Activated B cell treated with CpG ODN at 0.5 μM for 24 hours (primary cell): ENCODE measurements around the gene VAT1L. TPM values are rescaled to one million over a fixed set of nuclear protein-coding genes. Genes with fewer than 3 reads are reported as not detected.

ENCODE experiments used
- ATAC-seq: fragments of 200-7000 bp; cut with Tn5 transposase; one replicate; pipeline ENCODE4 v1.10.0; 2021; ENCODE audit warnings: low read depth, mild to moderate bottlenecking, moderate library complexity
- CTCF ChIA-PET: fragments of 350-600 bp; sonication (Branson Sonifier 250); formaldehyde crosslinking; loops from one replicate; lab custom pipeline; 2021; ENCODE audit warnings: antibody characterized with exemption; lab: Charles Lee
- POLR2A ChIA-PET: fragments of 350-600 bp; sonication (Branson Sonifier 250); formaldehyde crosslinking; loops from one replicate; lab custom pipeline; 2021; ENCODE audit warnings: antibody characterized with exemption; lab: Charles Lee
- DNase-seq: peaks from one replicate; pipeline ENCODE4 v3.0.0; 2022
- H3K27ac Mint-ChIP-seq: one replicate; pipeline ENCODE4 v1.8.0; 2020; ENCODE audit warnings: mixed read lengths
- H3K27me3 Mint-ChIP-seq: one replicate; pipeline ENCODE4 v1.8.0; 2021; ENCODE audit warnings: mixed read lengths
- H3K36me3 Mint-ChIP-seq: one replicate; pipeline ENCODE4 v1.8.0; 2021; ENCODE audit warnings: low read depth, mixed read lengths
- H3K4me1 Mint-ChIP-seq: one replicate; pipeline ENCODE4 v1.8.0; 2021; ENCODE audit warnings: mixed read lengths
- H3K4me3 Mint-ChIP-seq: one replicate; pipeline ENCODE4 v1.8.0; 2020; ENCODE audit warnings: mild to moderate bottlenecking, mixed read lengths
- H3K9me3 Mint-ChIP-seq: one replicate; pipeline ENCODE4 v1.8.0; 2020; ENCODE audit warnings: mixed read lengths
- CTCF ChIP-seq: fragments of 200-600 bp; IDR thresholded peaks from one replicate; pipeline ENCODE4 v1.8.0; 2022; ENCODE audit warnings: antibody characterized with exemption, mild to moderate bottlenecking
- intact Hi-C: fragments of 100-400 bp; cut with micrococcal nuclease; formaldehyde crosslinking; loops from one replicate; pipeline ENCODE4 v1.15.1; 2024
- total RNA-seq: library from RNA; stranded (reverse); gene quantifications from 2 replicates; pipeline ENCODE4 v1.2.3, GENCODE V29; 2022

The VAT1L gene
- total RNA-seq, 1 donor from 2014 or later: not detected

- Mint-ChIP-seq H3K27ac (no peak overlapping the region), H3K36me3 (no peaks in the 10 kb centered on the region), H3K27me3 (peaks cover 3% of the 10 kb centered on the region), H3K4me3 (no peak overlapping the region), H3K4me1 (no peaks in the 10 kb centered on the region), H3K9me3 (no peaks in the 10 kb centered on the region)
- DNase-seq (no peak), ATAC-seq (no peak)
- intact Hi-C loops: no loop called here
- TF ChIP-seq CTCF: no peak
- ChIA-PET POLR2A (no interaction called here), CTCF (no interaction called here)
Observed at GRCh38 chr16:77922228-77922754, 133.9 kb downstream of the VAT1L start.

- no peak overlapping the region for H3K4me3 Mint-ChIP-seq
- no peak for ATAC-seq
- H3K9me3 Mint-ChIP-seq: no peaks in the 10 kb centered on the region
- no peaks in the 10 kb centered on the region for H3K4me1 Mint-ChIP-seq
- no peaks in the 10 kb centered on the region for H3K36me3 Mint-ChIP-seq
- intact Hi-C loops: no loop called here
- ChIA-PET CTCF (no interaction called here), POLR2A (no interaction called here)
- DNase-seq: no peak
- H3K27ac Mint-ChIP-seq: no peak overlapping the region
- peaks cover 3% of the 10 kb centered on the region for H3K27me3 Mint-ChIP-seq
- no peak for TF ChIP-seq CTCF
Observed at GRCh38 chr16:77925531-77925930, 137.2 kb downstream of the VAT1L start.

- intact Hi-C loops: no loop called here
Observed at GRCh38 chr16:77928096-77928495, 139.7 kb downstream of the VAT1L start.

GRCh38 chr16:77929004-77929403 lies 140.6 kb downstream of the VAT1L start:
- POLR2A ChIA-PET: no interaction called here
- no peaks in the 10 kb centered on the region for H3K36me3 Mint-ChIP-seq
- TF ChIP-seq CTCF: no peak
- CTCF ChIA-PET: no interaction called here
- H3K27me3 Mint-ChIP-seq: peaks cover 7% of the 10 kb centered on the region
- DNase-seq (no peak), ATAC-seq (no peak)
- no peaks in the 10 kb centered on the region for H3K9me3 Mint-ChIP-seq
- H3K27ac Mint-ChIP-seq: no peak overlapping the region
- no peaks in the 10 kb centered on the region for H3K4me1 Mint-ChIP-seq
- H3K4me3 Mint-ChIP-seq: no peak overlapping the region
- intact Hi-C loops: no loop called here

More at GRCh38 chr16:77928096-77928495, 139.7 kb downstream of the VAT1L start:
- H3K4me3 Mint-ChIP-seq: no peak overlapping the region
- H3K4me1 Mint-ChIP-seq: no peaks in the 10 kb centered on the region
- CTCF ChIA-PET: no interaction called here
- no peak for TF ChIP-seq CTCF
- no peaks in the 10 kb centered on the region for H3K9me3 Mint-ChIP-seq
- H3K27ac Mint-ChIP-seq: no peak overlapping the region
- DNase-seq: no peak
- H3K27me3 Mint-ChIP-seq: peaks cover 5% of the 10 kb centered on the region
- no peaks in the 10 kb centered on the region for H3K36me3 Mint-ChIP-seq
- POLR2A ChIA-PET: no interaction called here
- no peak for ATAC-seq

GRCh38 chr16:77931058-77931457 lies 142.7 kb downstream of the VAT1L start:
- Mint-ChIP-seq H3K9me3 (no peaks in the 10 kb centered on the region), H3K27ac (no peak overlapping the region), H3K27me3 (peaks cover 4% of the 10 kb centered on the region), H3K4me1 (no peaks in the 10 kb centered on the region), H3K4me3 (no peak overlapping the region), H3K36me3 (no peaks in the 10 kb centered on the region)
- ChIA-PET CTCF (no interaction called here), POLR2A (no interaction called here)
- TF ChIP-seq CTCF: no peak
- no peak for ATAC-seq
- intact Hi-C loops: no loop called here
- DNase-seq: no peak
